GM13976 (cell line): ENCODE data around the gene ANKAR.
A peak's percentile ranks its signal among the peaks of the same experiment; 100 is the strongest.

ENCODE experiments used
- DNase-seq: peaks from one replicate; pipeline ENCODE4 v3.0.0; 2012; ENCODE audit warnings: low spot score
- in situ Hi-C: fragments of 300-500 bp; cut with MboI; formaldehyde crosslinking; loops from one replicate; pipeline ENCODE4 v1.12.0; 2022; ENCODE audit warnings: low sequenced_read_pairs, mixed read lengths, inconsistent platforms; ENCODE audit not compliant: unreplicated experiment
- TF ChIP-seq, protein P1 (sequence below): IDR thresholded peaks from 2 replicates; pipeline ENCODE4 v1.5.1; 2012; ENCODE audit warnings: borderline replicate concordance, mild to moderate bottlenecking; ENCODE audit not compliant: insufficient read depth; ENCODE audit errors: extremely low read depth, missing control alignments, control extremely low read depth

The ANKAR gene

GRCh38 chr2:189674374-189675112 lies at the start of gene ANKAR:
Gene ANKAR (plus strand): TSS chr2:189674670. CDS start chr2:189676491, 1,821 bp downstream.
- TF ChIP-seq, protein P1, sequence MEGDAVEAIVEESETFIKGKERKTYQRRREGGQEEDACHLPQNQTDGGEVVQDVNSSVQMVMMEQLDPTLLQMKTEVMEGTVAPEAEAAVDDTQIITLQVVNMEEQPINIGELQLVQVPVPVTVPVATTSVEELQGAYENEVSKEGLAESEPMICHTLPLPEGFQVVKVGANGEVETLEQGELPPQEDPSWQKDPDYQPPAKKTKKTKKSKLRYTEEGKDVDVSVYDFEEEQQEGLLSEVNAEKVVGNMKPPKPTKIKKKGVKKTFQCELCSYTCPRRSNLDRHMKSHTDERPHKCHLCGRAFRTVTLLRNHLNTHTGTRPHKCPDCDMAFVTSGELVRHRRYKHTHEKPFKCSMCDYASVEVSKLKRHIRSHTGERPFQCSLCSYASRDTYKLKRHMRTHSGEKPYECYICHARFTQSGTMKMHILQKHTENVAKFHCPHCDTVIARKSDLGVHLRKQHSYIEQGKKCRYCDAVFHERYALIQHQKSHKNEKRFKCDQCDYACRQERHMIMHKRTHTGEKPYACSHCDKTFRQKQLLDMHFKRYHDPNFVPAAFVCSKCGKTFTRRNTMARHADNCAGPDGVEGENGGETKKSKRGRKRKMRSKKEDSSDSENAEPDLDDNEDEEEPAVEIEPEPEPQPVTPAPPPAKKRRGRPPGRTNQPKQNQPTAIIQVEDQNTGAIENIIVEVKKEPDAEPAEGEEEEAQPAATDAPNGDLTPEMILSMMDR: peak; percentile 84
- DNase-seq: peak; percentile 89
- in situ Hi-C loops: loop anchor here (25.0 kb wide), 1 partner anchor 388 kb away; the partner anchor contains the start of gene MSTN

DNA sequence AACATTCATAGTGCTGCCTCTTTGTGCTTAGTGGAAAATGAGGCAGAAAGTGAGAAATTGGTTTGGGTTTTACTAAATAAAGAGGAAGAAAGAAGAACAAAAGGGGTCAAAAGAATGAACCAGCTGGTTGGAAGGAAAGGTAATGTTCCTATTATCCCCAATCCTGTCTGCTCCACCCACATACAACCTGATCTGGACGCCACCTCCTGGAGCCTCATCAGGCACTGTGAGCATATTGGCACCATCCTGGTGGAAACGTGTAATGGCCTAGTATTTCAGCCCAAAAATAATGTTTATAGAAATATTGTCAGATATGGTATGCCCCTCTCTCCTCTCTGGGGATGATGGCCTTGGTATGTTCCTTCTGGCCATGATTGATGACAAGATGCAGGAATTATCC lies 48.8 kb upstream of the ANKAR start:
- no peak for DNase-seq
- TF ChIP-seq, protein P1: no peak
- in situ Hi-C loops: no loop called here

DNA sequence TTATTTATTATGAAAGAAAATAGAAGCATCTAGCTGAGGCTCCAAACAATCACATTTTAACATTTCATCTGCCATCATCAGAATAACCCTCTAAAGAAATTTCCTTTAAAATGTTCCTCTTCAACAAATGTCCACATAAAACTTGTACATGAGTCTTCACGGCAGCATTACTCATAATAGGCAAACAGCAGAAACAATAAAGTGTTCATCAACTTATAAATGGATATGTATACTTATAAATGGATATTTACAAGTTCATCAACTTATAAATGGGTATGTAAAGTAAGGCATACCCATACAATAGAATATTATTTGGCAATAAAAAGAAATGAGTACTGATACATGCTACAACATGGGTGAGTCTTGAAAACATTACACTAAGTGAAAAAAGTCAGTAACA lies 46.7 kb upstream of the ANKAR start:
- in situ Hi-C loops: no loop called here
- TF ChIP-seq, protein P1: no peak
- DNase-seq: no peak

DNA sequence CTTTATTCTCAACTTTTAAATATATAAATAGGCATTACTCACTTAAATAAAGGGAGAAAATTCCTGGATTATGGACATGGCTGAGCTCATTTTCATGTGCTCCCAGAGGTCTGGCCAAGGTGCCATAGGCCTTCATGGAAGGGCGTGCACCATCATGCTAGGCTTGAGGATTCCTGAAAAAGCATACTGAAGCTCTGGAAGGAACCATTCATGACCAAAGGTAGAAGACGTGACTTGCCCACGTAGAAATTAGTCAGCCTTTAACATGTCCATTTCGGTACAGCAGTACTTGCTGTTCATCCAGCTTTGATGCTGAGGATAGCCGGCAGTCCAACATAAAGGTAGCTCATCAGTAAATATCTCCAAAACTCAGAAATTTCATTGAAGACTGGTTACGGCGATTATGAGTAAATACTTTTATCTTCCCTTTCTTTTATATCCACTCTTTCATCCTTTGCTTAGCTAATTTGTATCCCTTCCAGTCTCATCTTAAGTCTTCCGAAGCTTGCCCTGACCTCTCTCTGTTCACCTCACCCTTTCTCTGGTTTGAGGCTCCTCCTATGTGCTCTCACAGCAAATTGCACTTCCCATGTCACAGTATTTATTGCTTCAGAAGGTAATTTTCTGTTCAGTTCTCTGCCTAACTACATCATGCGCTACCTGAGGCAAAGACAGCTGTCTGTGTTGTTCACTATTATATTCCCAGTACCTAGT lies 45.5 kb upstream of the ANKAR start:
- no peak for DNase-seq
- TF ChIP-seq, protein P1: no peak
- in situ Hi-C loops: no loop called here

- DNase-seq: no peak
- in situ Hi-C loops: no loop called here
- TF ChIP-seq, protein P1: no peak
Measured at GRCh38 chr2:189629531-189630453, 44.7 kb upstream of the ANKAR start.

DNA sequence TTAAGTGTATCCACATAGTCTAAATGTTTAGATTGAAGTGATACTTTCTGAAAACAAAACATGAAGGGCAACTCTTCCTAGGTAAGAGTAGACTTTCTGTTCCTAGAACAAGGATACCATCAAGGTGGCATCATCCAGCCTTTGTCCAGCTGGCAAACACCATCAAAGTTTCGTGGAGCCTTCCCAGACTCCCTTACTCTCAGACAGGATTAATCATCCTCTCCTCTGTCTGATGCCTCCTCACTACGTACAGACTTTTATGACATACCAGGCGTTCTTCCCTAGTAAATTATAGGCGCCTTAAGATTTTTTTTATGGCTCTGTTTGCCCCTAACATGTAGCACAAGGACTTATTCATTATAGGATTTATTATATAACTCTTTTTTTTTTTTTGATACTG lies 42.6 kb upstream of the ANKAR start:
- in situ Hi-C loops: no loop called here
- no peak for DNase-seq
- TF ChIP-seq, protein P1: no peak
